DOHH2 (cell line): Measurements from ENCODE around the gene EEPD1.

Experiments
- EZH2phosphoT487 ChIP-seq: fragments of 200-600 bp; sonication (generic); IDR thresholded peaks from 2 replicates; pipeline ENCODE4 v1.6.1; 2017; ENCODE audit warnings: borderline replicate concordance, mild to moderate bottlenecking, antibody characterized with exemption, low read length, moderate library complexity, mixed read lengths
- TF ChIP-seq, protein P1 (sequence below): fragments of 200-600 bp; sonication (generic); IDR thresholded peaks from one replicate; pipeline ENCODE4 v1.5.1; 2014; ENCODE audit warnings: antibody characterized with exemption, mild to moderate bottlenecking, low read depth, low read length; ENCODE audit not compliant: poor library complexity, severe bottlenecking

DNA sequence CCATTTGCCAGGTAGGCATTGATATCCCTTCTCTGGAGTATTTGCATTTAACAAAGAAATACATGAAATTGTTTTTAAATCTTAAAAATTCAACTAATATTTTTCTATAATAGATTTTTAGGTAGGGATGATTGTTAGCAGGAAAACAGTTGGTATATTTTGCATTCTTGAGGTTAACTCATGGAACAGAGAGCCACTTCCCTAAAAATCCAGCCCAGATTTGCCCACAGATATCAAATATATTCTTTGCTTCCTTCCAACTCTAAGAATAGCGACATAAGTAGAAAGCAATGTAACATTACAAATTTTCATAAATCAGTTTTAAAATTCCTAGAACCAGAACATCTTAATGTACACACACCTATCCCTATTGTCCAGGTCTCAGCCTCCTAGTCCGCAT lies 191.6 kb downstream of the EEPD1 start:
- TF ChIP-seq, protein P1, sequence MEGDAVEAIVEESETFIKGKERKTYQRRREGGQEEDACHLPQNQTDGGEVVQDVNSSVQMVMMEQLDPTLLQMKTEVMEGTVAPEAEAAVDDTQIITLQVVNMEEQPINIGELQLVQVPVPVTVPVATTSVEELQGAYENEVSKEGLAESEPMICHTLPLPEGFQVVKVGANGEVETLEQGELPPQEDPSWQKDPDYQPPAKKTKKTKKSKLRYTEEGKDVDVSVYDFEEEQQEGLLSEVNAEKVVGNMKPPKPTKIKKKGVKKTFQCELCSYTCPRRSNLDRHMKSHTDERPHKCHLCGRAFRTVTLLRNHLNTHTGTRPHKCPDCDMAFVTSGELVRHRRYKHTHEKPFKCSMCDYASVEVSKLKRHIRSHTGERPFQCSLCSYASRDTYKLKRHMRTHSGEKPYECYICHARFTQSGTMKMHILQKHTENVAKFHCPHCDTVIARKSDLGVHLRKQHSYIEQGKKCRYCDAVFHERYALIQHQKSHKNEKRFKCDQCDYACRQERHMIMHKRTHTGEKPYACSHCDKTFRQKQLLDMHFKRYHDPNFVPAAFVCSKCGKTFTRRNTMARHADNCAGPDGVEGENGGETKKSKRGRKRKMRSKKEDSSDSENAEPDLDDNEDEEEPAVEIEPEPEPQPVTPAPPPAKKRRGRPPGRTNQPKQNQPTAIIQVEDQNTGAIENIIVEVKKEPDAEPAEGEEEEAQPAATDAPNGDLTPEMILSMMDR, result no peak
- TF ChIP-seq EZH2phosphoT487, result no peak
